Naive B cell (primary cell): Measurements from ENCODE around the gene DOCK4. TPM values are rescaled to one million over a fixed set of nuclear protein-coding genes. Genes with fewer than 3 reads are reported as not detected.

Experiments
- ATAC-seq, 2 donors: fragments of 150-1000 bp; cut with Tn5 transposase; 2 replicates each; pipeline ENCODE4 v1.10.0; 2021; ENCODE audit warnings: low read depth in 2 of 2, mild to moderate bottlenecking in 2 of 2, moderate library complexity in 2 of 2
- DNase-seq: peaks from one replicate; pipeline ENCODE4 v3.0.0; 2022
- H3K27ac Mint-ChIP-seq, 6 donors: one replicate each; pipeline ENCODE4 v1.8.0; 2020 to 2022; ENCODE audit warnings: mild to moderate bottlenecking in 6 of 6, mixed read lengths in 6 of 6, moderate library complexity in 5 of 6, inconsistent platforms in 2 of 6
- H3K27me3 Mint-ChIP-seq, 3 donors: one replicate each; pipeline ENCODE4 v1.8.0; 2021 to 2022; ENCODE audit warnings: mixed read lengths in 3 of 3, mild to moderate bottlenecking in 1 of 3
- H3K36me3 Mint-ChIP-seq, 2 donors: one replicate each; pipeline ENCODE4 v1.8.0; 2020 to 2022; ENCODE audit warnings: mixed read lengths in 2 of 2, inconsistent platforms in 1 of 2, mild to moderate bottlenecking in 1 of 2
- H3K4me1 Mint-ChIP-seq, 3 donors: one replicate each; pipeline ENCODE4 v1.8.0; 2020 to 2022; ENCODE audit warnings: mixed read lengths in 3 of 3, inconsistent platforms in 1 of 3, mild to moderate bottlenecking in 1 of 3, moderate library complexity in 1 of 3
- H3K4me3 Mint-ChIP-seq, 8 donors: one replicate each; pipeline ENCODE4 v1.8.0; 2020 to 2022; ENCODE audit warnings: mild to moderate bottlenecking in 8 of 8, mixed read lengths in 8 of 8, moderate library complexity in 8 of 8, inconsistent platforms in 2 of 8
- H3K9me3 Mint-ChIP-seq, 7 donors: one replicate each; pipeline ENCODE4 v1.8.0; 2020 to 2022; ENCODE audit warnings: mixed read lengths in 7 of 7, mild to moderate bottlenecking in 5 of 7, inconsistent platforms in 2 of 7, moderate library complexity in 1 of 7
- polyA plus RNA-seq, 6 donors: library from polyadenylated mRNA; unstranded; fragments of 300-500 nt; fragmentation: Illumina TruSeq; gene quantifications; one replicate each; pipeline ENCODE4 v1.2.3, GENCODE V29; 2021; ENCODE audit warnings: low read depth in 6 of 6

The DOCK4 gene
- polyA plus RNA-seq, 6 donors from 2014 or later, result 0.16 to 0.55 (median 0.28) TPM; not detected in 3

- Mint-ChIP-seq H3K9me3 (peaks cover 0 to 8% (median 5%) of the 10 kb centered on the region in 7 donors), H3K27ac (no peak overlapping the region), H3K27me3 (no peaks in the 10 kb centered on the region), H3K4me3 (no peak overlapping the region), H3K36me3 (peaks cover 0 to 11% of the 10 kb centered on the region in 2 donors), H3K4me1 (no peaks in the 10 kb centered on the region)
- ATAC-seq, result no peak
- DNase-seq, result no peak
These were observed 352.8 kb downstream of the DOCK4 start for GRCh38 chr7:111853201-111853990.

GRCh38 chr7:111852081-111852480 is 354.1 kb downstream of the DOCK4 start:
- Mint-ChIP-seq H3K36me3 (peaks cover 0 to 11% of the 10 kb centered on the region in 2 donors), H3K27ac (no peak overlapping the region), H3K9me3 (peaks cover 0 to 8% (median 5%) of the 10 kb centered on the region in 7 donors), H3K4me1 (no peaks in the 10 kb centered on the region), H3K4me3 (no peak overlapping the region), H3K27me3 (peaks cover 0 to 5% (median 0%) of the 10 kb centered on the region in 3 donors)
- DNase-seq (no peak), ATAC-seq (no peak)

GRCh38 chr7:111846898-111847297 is 359.3 kb downstream of the DOCK4 start:
- H3K27me3 Mint-ChIP-seq, result peaks cover 0 to 5% (median 0%) of the 10 kb centered on the region in 3 donors
- H3K27ac Mint-ChIP-seq, result no peak overlapping the region
- peaks cover 0 to 11% of the 10 kb centered on the region in 2 donors for H3K36me3 Mint-ChIP-seq
- ATAC-seq, result no peak
- no peak overlapping the region for H3K4me3 Mint-ChIP-seq
- no peak for DNase-seq
- peaks cover 0 to 8% (median 5%) of the 10 kb centered on the region in 7 donors for H3K9me3 Mint-ChIP-seq
- H3K4me1 Mint-ChIP-seq, result no peaks in the 10 kb centered on the region

- Mint-ChIP-seq H3K4me3 (no peak overlapping the region), H3K36me3 (peaks cover 0 to 10% of the 10 kb centered on the region in 2 donors), H3K9me3 (peaks cover 0 to 8% (median 5%) of the 10 kb centered on the region in 7 donors), H3K4me1 (no peaks in the 10 kb centered on the region), H3K27ac (no peak overlapping the region), H3K27me3 (peaks cover 0 to 5% (median 0%) of the 10 kb centered on the region in 3 donors)
- no peak for DNase-seq
- no peak for ATAC-seq
These were observed 360.3 kb downstream of the DOCK4 start for GRCh38 chr7:111845853-111846252.

- Mint-ChIP-seq H3K36me3 (peaks cover 0 to 2% of the 10 kb centered on the region in 2 donors), H3K9me3 (peaks cover 0 to 3% (median 0%) of the 10 kb centered on the region in 7 donors), H3K4me1 (no peaks in the 10 kb centered on the region), H3K27ac (no peak overlapping the region), H3K27me3 (peaks cover 0 to 5% (median 0%) of the 10 kb centered on the region in 3 donors), H3K4me3 (no peak overlapping the region)
- ATAC-seq, result no peak
- DNase-seq, result no peak
These were observed 361.1 kb downstream of the DOCK4 start for GRCh38 chr7:111844904-111845671.

- DNase-seq (no peak), ATAC-seq (no peak)
- H3K4me1 Mint-ChIP-seq, result no peaks in the 10 kb centered on the region
- no peak overlapping the region for H3K4me3 Mint-ChIP-seq
- H3K36me3 Mint-ChIP-seq, result no peaks in the 10 kb centered on the region
- no peaks in the 10 kb centered on the region for H3K9me3 Mint-ChIP-seq
- no peaks in the 10 kb centered on the region for H3K27me3 Mint-ChIP-seq
- no peak overlapping the region for H3K27ac Mint-ChIP-seq
These were observed 363.7 kb downstream of the DOCK4 start for GRCh38 chr7:111842491-111842890.

- Mint-ChIP-seq H3K4me3 (no peak overlapping the region), H3K27ac (no peak overlapping the region), H3K36me3 (no peaks in the 10 kb centered on the region), H3K9me3 (peaks cover 0 to 1% (median 0%) of the 10 kb centered on the region in 7 donors), H3K4me1 (no peaks in the 10 kb centered on the region), H3K27me3 (no peaks in the 10 kb centered on the region)
- DNase-seq (no peak), ATAC-seq (no peak)
These were observed 364.5 kb downstream of the DOCK4 start for GRCh38 chr7:111841596-111842205.

- H3K27me3 Mint-ChIP-seq, result no peaks in the 10 kb centered on the region
- no peak overlapping the region for H3K27ac Mint-ChIP-seq
- DNase-seq (no peak), ATAC-seq (no peak)
- peaks cover 0 to 7% (median 0%) of the 10 kb centered on the region in 7 donors for H3K9me3 Mint-ChIP-seq
- H3K36me3 Mint-ChIP-seq, result no peaks in the 10 kb centered on the region
- H3K4me3 Mint-ChIP-seq, result no peak overlapping the region
- H3K4me1 Mint-ChIP-seq, result no peaks in the 10 kb centered on the region
These were observed 365.7 kb downstream of the DOCK4 start for GRCh38 chr7:111840528-111840927.

- DNase-seq (no peak), ATAC-seq (no peak)
- Mint-ChIP-seq H3K27me3 (no peaks in the 10 kb centered on the region), H3K4me3 (no peak overlapping the region), H3K9me3 (peaks cover 0 to 7% (median 0%) of the 10 kb centered on the region in 7 donors), H3K27ac (no peak overlapping the region), H3K4me1 (no peaks in the 10 kb centered on the region), H3K36me3 (no peaks in the 10 kb centered on the region)
These were observed 366.9 kb downstream of the DOCK4 start for GRCh38 chr7:111839261-111839660.

GRCh38 chr7:111836592-111836991 is 369.6 kb downstream of the DOCK4 start:
- no peaks in the 10 kb centered on the region for H3K36me3 Mint-ChIP-seq
- H3K4me3 Mint-ChIP-seq, result no peak overlapping the region
- no peak for DNase-seq
- peaks cover 0 to 7% (median 2%) of the 10 kb centered on the region in 7 donors for H3K9me3 Mint-ChIP-seq
- H3K27me3 Mint-ChIP-seq, result no peaks in the 10 kb centered on the region
- no peak for ATAC-seq
- H3K4me1 Mint-ChIP-seq, result no peaks in the 10 kb centered on the region
- no peak overlapping the region for H3K27ac Mint-ChIP-seq

GRCh38 chr7:111835066-111835465 is 371.1 kb downstream of the DOCK4 start:
- Mint-ChIP-seq H3K4me3 (no peak overlapping the region), H3K27ac (no peak overlapping the region), H3K9me3 (peaks cover 0 to 11% (median 4%) of the 10 kb centered on the region in 7 donors), H3K27me3 (no peaks in the 10 kb centered on the region), H3K4me1 (no peaks in the 10 kb centered on the region), H3K36me3 (no peaks in the 10 kb centered on the region)
- ATAC-seq (no peak), DNase-seq (no peak)

GRCh38 chr7:111834367-111834766 is 371.8 kb downstream of the DOCK4 start:
- H3K4me3 Mint-ChIP-seq, result no peak overlapping the region
- H3K4me1 Mint-ChIP-seq, result no peaks in the 10 kb centered on the region
- H3K36me3 Mint-ChIP-seq, result no peaks in the 10 kb centered on the region
- H3K27me3 Mint-ChIP-seq, result no peaks in the 10 kb centered on the region
- peaks cover 0 to 11% (median 4%) of the 10 kb centered on the region in 7 donors for H3K9me3 Mint-ChIP-seq
- DNase-seq (no peak), ATAC-seq (no peak)
- no peak overlapping the region for H3K27ac Mint-ChIP-seq

- H3K36me3 Mint-ChIP-seq, result no peaks in the 10 kb centered on the region
- DNase-seq (no peak), ATAC-seq (no peak)
- no peak overlapping the region for H3K27ac Mint-ChIP-seq
- H3K9me3 Mint-ChIP-seq, result peaks cover 0 to 11% (median 4%) of the 10 kb centered on the region in 7 donors
- no peaks in the 10 kb centered on the region for H3K27me3 Mint-ChIP-seq
- no peak overlapping the region for H3K4me3 Mint-ChIP-seq
- no peaks in the 10 kb centered on the region for H3K4me1 Mint-ChIP-seq
These were observed 372.7 kb downstream of the DOCK4 start for GRCh38 chr7:111833466-111833865.
